Mesothelial cell of epicardium (in vitro differentiated cells): ENCODE results near the gene BAG5. TPM values are rescaled to one million over a fixed set of nuclear protein-coding genes. Genes with fewer than 3 reads are reported as not detected.

Experiments used
- DNase-seq, 2 experiments: peaks; one replicate each; pipeline ENCODE4 v3.0.0; 2021; ENCODE audit warnings: low spot score in 2 of 2; ENCODE audit not compliant: unreplicated experiment in 2 of 2
- H3K27ac Mint-ChIP-seq: 2 replicates; pipeline ENCODE4 v1.8.0; 2021; ENCODE audit warnings: mixed read lengths
- H3K27me3 Mint-ChIP-seq: 2 replicates; pipeline ENCODE4 v1.8.0; 2021; ENCODE audit warnings: low read depth, mixed read lengths
- H3K36me3 Mint-ChIP-seq: 2 replicates; pipeline ENCODE4 v1.8.0; 2021; ENCODE audit warnings: mixed read lengths
- H3K4me1 Mint-ChIP-seq: 2 replicates; pipeline ENCODE4 v1.8.0; 2021; ENCODE audit warnings: mixed read lengths
- H3K4me3 Mint-ChIP-seq: 2 replicates; pipeline ENCODE4 v1.8.0; 2021; ENCODE audit warnings: mild to moderate bottlenecking, moderate library complexity, mixed read lengths
- H3K9me3 Mint-ChIP-seq: 2 replicates; pipeline ENCODE4 v1.8.0; 2021; ENCODE audit warnings: mixed read lengths
- total RNA-seq: library from RNA; stranded (reverse); gene quantifications from 3 replicates; pipeline ENCODE4 v1.2.1, GENCODE V29; 2021
- TF ChIP-seq, protein P1 (sequence below): fragments of 200-600 bp; sonication (generic); IDR thresholded peaks from one replicate; pipeline ENCODE4 v1.5.0; 2021; ENCODE audit warnings: antibody characterized with exemption; ENCODE audit not compliant: unreplicated experiment

The BAG5 gene
- total RNA-seq, 1 donor from 2014 or later, result 22.2 TPM

DNA sequence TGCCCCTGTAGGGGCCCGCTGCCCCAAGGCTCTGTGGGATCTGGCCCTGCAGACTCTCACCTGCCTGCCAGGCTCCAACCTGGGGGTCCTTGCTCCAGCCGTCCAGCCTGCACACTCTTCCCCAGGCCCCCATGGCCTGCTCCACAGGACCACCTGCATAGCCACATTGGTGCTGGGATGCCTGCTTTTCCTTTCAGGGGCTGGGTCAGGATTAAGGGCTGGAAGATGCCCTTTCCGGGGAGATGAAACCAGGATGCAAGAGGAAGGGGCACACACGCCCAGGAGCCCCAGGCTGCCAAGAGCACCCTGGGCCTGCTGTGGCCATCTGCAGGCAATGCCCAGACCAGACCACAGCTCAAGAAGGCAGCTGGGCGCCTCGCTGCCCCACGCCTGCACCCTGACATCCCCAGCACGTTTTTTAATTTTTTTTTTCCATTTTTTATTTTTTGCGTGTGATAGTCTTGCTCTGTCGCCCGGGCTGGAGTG is 15.0 kb downstream of the BAG5 start:
- no peaks in the 10 kb centered on the region for H3K9me3 Mint-ChIP-seq
- H3K27me3 Mint-ChIP-seq, result no peaks in the 10 kb centered on the region
- H3K36me3 Mint-ChIP-seq, result no peaks in the 10 kb centered on the region
- DNase-seq, result no peak
- no peak overlapping the region for H3K4me3 Mint-ChIP-seq
- H3K27ac Mint-ChIP-seq, result no peak overlapping the region
- TF ChIP-seq, protein P1, sequence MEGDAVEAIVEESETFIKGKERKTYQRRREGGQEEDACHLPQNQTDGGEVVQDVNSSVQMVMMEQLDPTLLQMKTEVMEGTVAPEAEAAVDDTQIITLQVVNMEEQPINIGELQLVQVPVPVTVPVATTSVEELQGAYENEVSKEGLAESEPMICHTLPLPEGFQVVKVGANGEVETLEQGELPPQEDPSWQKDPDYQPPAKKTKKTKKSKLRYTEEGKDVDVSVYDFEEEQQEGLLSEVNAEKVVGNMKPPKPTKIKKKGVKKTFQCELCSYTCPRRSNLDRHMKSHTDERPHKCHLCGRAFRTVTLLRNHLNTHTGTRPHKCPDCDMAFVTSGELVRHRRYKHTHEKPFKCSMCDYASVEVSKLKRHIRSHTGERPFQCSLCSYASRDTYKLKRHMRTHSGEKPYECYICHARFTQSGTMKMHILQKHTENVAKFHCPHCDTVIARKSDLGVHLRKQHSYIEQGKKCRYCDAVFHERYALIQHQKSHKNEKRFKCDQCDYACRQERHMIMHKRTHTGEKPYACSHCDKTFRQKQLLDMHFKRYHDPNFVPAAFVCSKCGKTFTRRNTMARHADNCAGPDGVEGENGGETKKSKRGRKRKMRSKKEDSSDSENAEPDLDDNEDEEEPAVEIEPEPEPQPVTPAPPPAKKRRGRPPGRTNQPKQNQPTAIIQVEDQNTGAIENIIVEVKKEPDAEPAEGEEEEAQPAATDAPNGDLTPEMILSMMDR, result no peak
- H3K4me1 Mint-ChIP-seq, result no peaks in the 10 kb centered on the region

- peak in 1 of 2 experiments; percentile 84 for DNase-seq
- Mint-ChIP-seq H3K27me3 (no peaks in the 10 kb centered on the region), H3K4me3 (no peak overlapping the region), H3K27ac (no peak overlapping the region), H3K36me3 (no peaks in the 10 kb centered on the region), H3K4me1 (peaks cover 2% of the 10 kb centered on the region), H3K9me3 (no peaks in the 10 kb centered on the region)
- TF ChIP-seq, protein P1, result peak; percentile 90
These were observed 15.6 kb downstream of the BAG5 start for GRCh38 chr14:103546652-103547454.

DNA sequence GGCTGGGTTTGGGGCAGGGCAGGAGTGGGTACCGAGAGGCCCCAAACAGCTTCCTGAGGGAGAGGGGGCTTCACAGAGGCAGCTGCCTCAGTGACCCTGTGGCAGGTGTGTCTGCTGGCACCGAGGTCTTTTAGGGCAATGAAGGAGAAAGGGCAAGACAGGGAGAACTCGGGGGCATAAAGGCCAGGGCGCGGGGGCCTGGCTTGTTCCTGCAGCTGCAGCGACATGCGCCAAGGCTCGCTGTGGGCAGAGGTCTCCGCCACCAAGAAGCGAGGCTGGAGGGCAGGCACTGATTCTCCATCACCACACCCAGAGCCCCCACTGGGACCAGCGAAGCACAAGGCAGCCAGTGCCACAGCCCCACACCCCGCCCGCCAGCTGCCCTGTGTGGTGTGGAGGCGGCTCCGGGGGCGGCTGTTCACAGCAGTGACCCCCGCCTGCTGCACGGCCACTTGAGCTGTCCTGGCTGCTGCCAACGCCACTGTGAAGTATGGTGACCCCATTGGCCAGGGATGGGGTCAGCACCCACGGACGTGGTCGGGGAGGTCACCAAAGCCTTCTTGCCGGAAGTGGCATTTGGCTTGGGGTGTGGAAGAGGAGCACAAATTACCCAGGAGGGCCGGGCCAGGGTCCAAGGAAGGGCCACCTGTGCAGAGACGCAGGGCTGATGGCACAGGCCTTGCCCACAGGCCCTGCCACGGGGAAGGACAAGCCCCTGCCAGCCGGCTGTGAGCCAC is 16.4 kb downstream of the BAG5 start:
- TF ChIP-seq, protein P1, result no peak
- no peaks in the 10 kb centered on the region for H3K9me3 Mint-ChIP-seq
- DNase-seq, result no peak
- H3K4me1 Mint-ChIP-seq, result peaks cover 3% of the 10 kb centered on the region
- no peak overlapping the region for H3K27ac Mint-ChIP-seq
- no peaks in the 10 kb centered on the region for H3K27me3 Mint-ChIP-seq
- H3K36me3 Mint-ChIP-seq, result no peaks in the 10 kb centered on the region
- no peak overlapping the region for H3K4me3 Mint-ChIP-seq

DNA sequence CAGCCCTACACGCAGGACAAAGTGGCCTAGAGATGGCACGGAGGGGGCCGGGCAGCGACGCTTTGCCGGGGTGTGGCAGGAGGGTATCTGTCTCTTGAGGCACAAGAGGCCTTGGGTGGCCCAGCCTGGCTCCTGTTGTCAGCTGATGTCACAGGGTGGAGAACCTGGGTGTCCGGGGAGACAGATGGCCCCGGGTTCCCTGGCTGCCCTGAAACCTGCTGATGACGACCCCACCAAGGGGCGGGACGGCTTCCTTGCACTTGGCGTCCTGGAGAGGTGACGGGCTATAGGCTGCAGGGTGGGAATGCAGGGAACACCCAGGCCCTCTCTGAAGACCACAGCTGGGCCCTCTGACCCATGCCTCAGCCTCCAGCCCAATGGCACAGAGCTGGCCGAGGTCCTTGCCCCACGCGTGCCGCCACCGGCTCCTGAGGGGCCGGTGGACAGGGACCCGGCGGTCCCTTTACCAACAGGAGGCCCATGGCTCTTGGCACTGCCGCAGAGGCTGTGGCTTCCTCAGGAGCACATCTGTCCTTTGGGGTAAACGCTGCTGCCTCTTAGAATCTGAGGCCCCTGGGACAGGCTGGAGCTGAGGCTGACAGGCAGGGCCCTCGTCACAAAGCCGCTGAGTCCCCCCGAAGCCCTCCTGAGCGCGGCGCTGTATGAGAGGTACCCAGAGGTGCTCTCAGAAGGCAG is 17.1 kb downstream of the BAG5 start:
- Mint-ChIP-seq H3K9me3 (no peaks in the 10 kb centered on the region), H3K36me3 (no peaks in the 10 kb centered on the region), H3K4me3 (no peak overlapping the region), H3K27ac (no peak overlapping the region), H3K27me3 (peaks cover 4% of the 10 kb centered on the region), H3K4me1 (peaks cover 8% of the 10 kb centered on the region)
- DNase-seq, result no peak
- TF ChIP-seq, protein P1, result no peak

- H3K27me3 Mint-ChIP-seq, result peaks cover 6% of the 10 kb centered on the region
- no peaks in the 10 kb centered on the region for H3K9me3 Mint-ChIP-seq
- TF ChIP-seq, protein P1, result no peak
- no peak overlapping the region for H3K4me3 Mint-ChIP-seq
- no peaks in the 10 kb centered on the region for H3K36me3 Mint-ChIP-seq
- no peak for DNase-seq
- H3K27ac Mint-ChIP-seq, result no peak overlapping the region
- H3K4me1 Mint-ChIP-seq, result peaks cover 11% of the 10 kb centered on the region
These were observed 17.9 kb downstream of the BAG5 start for GRCh38 chr14:103544388-103545218.
